K562 (cell line): ENCODE measurements around the gene MRPS6. TPM values are rescaled to one million over a fixed set of nuclear protein-coding genes. Genes with fewer than 3 reads are reported as not detected.
A peak's percentile ranks its signal among the peaks of the same experiment; 100 is the strongest.

Experiments
- BRF2 ChIP-seq: IDR thresholded peaks from 3 replicates; pipeline ENCODE4 v1.6.1; 2011; ENCODE audit warnings: borderline replicate concordance, mild to moderate bottlenecking; ENCODE audit not compliant: insufficient read length, insufficient read depth
- E2F5 ChIP-seq: sonication (generic); formaldehyde crosslinking; IDR thresholded peaks from 2 replicates; pipeline ENCODE4 v1.8.0; 2022; ENCODE audit warnings: mild to moderate bottlenecking, missing genetic modification reagents
- EHMT2 ChIP-seq: fragments of 450-650 bp; IDR thresholded peaks from 2 replicates; pipeline ENCODE4 v1.6.1; 2018; ENCODE audit warnings: antibody characterized with exemption
- GABPA ChIP-seq: fragments of 200-800 bp; sonication (Bioruptor generic); conservative IDR thresholded peaks from 2 replicates; pipeline ENCODE4 v1.6.1; 2016; ENCODE audit warnings: low read depth, missing genetic modification characterization, missing compliant biosample characterization
- MEF2A ChIP-seq: IDR thresholded peaks from 2 replicates; pipeline ENCODE4 v1.6.1; 2011; ENCODE audit warnings: low read depth, mild to moderate bottlenecking, low read length, moderate library complexity; ENCODE audit not compliant: control insufficient read depth
- NKRF ChIP-seq: fragments of 450-650 bp; IDR thresholded peaks from 2 replicates; pipeline ENCODE4 v1.6.1; 2016; ENCODE audit warnings: borderline replicate concordance
- RBBP5 ChIP-seq: fragments of 200-600 bp; sonication (generic); IDR thresholded peaks from 2 replicates; pipeline ENCODE4 v1.6.1; 2012; ENCODE audit warnings: borderline replicate concordance, mild to moderate bottlenecking, low read length, control low read depth, inconsistent platforms; ENCODE audit not compliant: insufficient read depth, poor library complexity, severe bottlenecking
- SMAD1 ChIP-seq: fragments of 150-350 bp; IDR thresholded peaks from 2 replicates; pipeline ENCODE4 v1.6.1; 2014; ENCODE audit warnings: low read length, low read depth; ENCODE audit not compliant: partially characterized antibody
- ZBTB1 ChIP-seq: sonication (generic); formaldehyde crosslinking; IDR thresholded peaks from 2 replicates; pipeline ENCODE4 v1.8.1; 2023; ENCODE audit warnings: missing genetic modification reagents, low read depth, mild to moderate bottlenecking, borderline replicate concordance
- ZBTB40 ChIP-seq, 2 experiments: fragments of 450-650 bp in 1 of 2; sonication (generic) in 1 of 2; formaldehyde crosslinking in 1 of 2; IDR thresholded peaks; 2 replicates each; pipeline versions ENCODE4 v1.7.1 to v1.9.0; 2016 to 2022; ENCODE audit warnings: inconsistent platforms in 1 of 2, mild to moderate bottlenecking in 1 of 2, missing genetic modification reagents in 1 of 2
- ZNF445 ChIP-seq: fragments of 250-450 bp; sonication (Bioruptor Pico); IDR thresholded peaks from 2 replicates; pipeline ENCODE4 v1.4.0; 2020; ENCODE audit warnings: low read depth, mild to moderate bottlenecking, moderate library complexity
- ZNF75A ChIP-seq: fragments of 450-650 bp; formaldehyde crosslinking; IDR thresholded peaks from 2 replicates; pipeline ENCODE4 v1.4.0; 2020; ENCODE audit warnings: mild to moderate bottlenecking
- polyA plus RNA-seq, 8 experiments: library from polyadenylated mRNA; depleted of rRNA in 4 of 8; stranded (reverse) in 5 of 8; unstranded in 3 of 8; fragments of >200 nt; fragmentation: Nextera tagmentation in 2 of 8; fragmentation: Illumina TruSeq in 1 of 8; extraction: Ambion mirVana in 2 of 8; extraction: Trizol in 1 of 8; gene quantifications; 2 replicates each; pipeline versions ENCODE4 v1.2.1 to v1.2.3, GENCODE V29; 2011 to 2014; ENCODE audit warnings: inconsistent platforms in 1 of 8, missing spikeins in 1 of 8
- total RNA-seq, 7 experiments: library from RNA; depleted of rRNA in 6 of 7; stranded (reverse); fragments of >200 nt in 6 of 7; fragmentation: Illumina TruSeq in 2 of 7; extraction: Trizol in 2 of 7; gene quantifications; 2 replicates each; pipeline versions ENCODE4 v1.2.1 to v1.2.3, GENCODE V29; 2011 to 2021; ENCODE audit warnings: low replicate concordance in 1 of 7

Gene MRPS6
- total and polyA plus RNA-seq, 9 of the 15 experiments (the other 6 are each of a cell fraction or from before 2014, with no cell fraction given): 26.1 to 72.0 (median 39.3) TPM

- TF ChIP-seq ZBTB40 (IDR thresholded peaks at IDR 0.05) (peak; percentile 42; the same call in 1 of the 2 replicates), ZBTB40 (CRISPR knock-in tag; IDR thresholded peaks at IDR 0.05) (no peak), ZBTB1 (CRISPR knock-in tag) (no peak), NKRF (peak; percentile 28; the same call in 1 of the 2 replicates), MEF2A (0 out of 2 replicates have a peak, but pooled peaks have one; percentile 4), ZNF75A (CRISPR knock-in tag) (no peak), BRF2 (no peak), SMAD1 (no peak), ZNF445 (CRISPR knock-in tag) (no peak), EHMT2 (no peak), RBBP5 (peak; percentile 2), GABPA (0 out of 2 replicates have a peak, but pooled peaks have one; percentile 3), E2F5 (CRISPR knock-in tag) (no peak)
These were observed 1.1 kb downstream of the MRPS6 start (continued) for GRCh38 chr21:34074283-34075090.
